ENCODE data around the gene TOP2B. TPM values are rescaled to one million over a fixed set of nuclear protein-coding genes. Genes with fewer than 3 reads are reported as not detected.

TOP2B gene
- total RNA-seq, 1 experiment from 2014 or later = 124 TPM

- DNase-seq (ENCODE audit: low read depth) = no peak
These were observed 44.2 kb downstream of the TOP2B start for GRCh38 chr3:25620493-25620892.

GRCh38 chr3:25619382-25619781, 45.3 kb downstream of the TOP2B start:
- DNase-seq (ENCODE audit: low read depth) = no peak

- no peak for DNase-seq (ENCODE audit: low read depth)
These were observed 46.7 kb downstream of the TOP2B start for GRCh38 chr3:25618028-25618427.

GRCh38 chr3:25611193-25611592, 53.5 kb downstream of the TOP2B start:
- DNase-seq (ENCODE audit: low read depth) = no peak

GRCh38 chr3:25610779-25611178, 53.9 kb downstream of the TOP2B start:
- no peak for DNase-seq (ENCODE audit: low read depth)

- no peak for DNase-seq (ENCODE audit: low read depth)
These were observed 54.5 kb downstream of the TOP2B start for GRCh38 chr3:25610167-25610566.

GRCh38 chr3:25604107-25604805, 60.5 kb downstream of the TOP2B start:
- peak; percentile 94 for DNase-seq (ENCODE audit: low read depth)

GRCh38 chr3:25603703-25604102, 61.0 kb downstream of the TOP2B start:
- DNase-seq (ENCODE audit: low read depth) = peak; percentile 91

GRCh38 chr3:25597535-25598101, 67.1 kb downstream of the TOP2B start:
- DNase-seq (ENCODE audit: low read depth) = no peak

- peak; percentile 82 for DNase-seq (ENCODE audit: low read depth)
These were observed 70.7 kb downstream of the TOP2B start for GRCh38 chr3:25594007-25594502.

GRCh38 chr3:25593001-25593400, 71.7 kb downstream of the TOP2B start:
- no peak for DNase-seq (ENCODE audit: low read depth)

GRCh38 chr3:25592510-25592968, 72.2 kb downstream of the TOP2B start:
- DNase-seq (ENCODE audit: low read depth) = peak; percentile 95

- peak; percentile 70 for DNase-seq (ENCODE audit: low read depth)
These were observed 74.9 kb downstream of the TOP2B start for GRCh38 chr3:25589783-25590258.

- DNase-seq (ENCODE audit: low read depth) = peak; percentile 62
These were observed 75.5 kb downstream of the TOP2B start for GRCh38 chr3:25589104-25589782.

- no peak for DNase-seq (ENCODE audit: low read depth)
These were observed 76.1 kb downstream of the TOP2B start for GRCh38 chr3:25588441-25589103.

- DNase-seq (ENCODE audit: low read depth) = no peak
These were observed 76.7 kb downstream of the TOP2B start for GRCh38 chr3:25587975-25588374.

- no peak for DNase-seq (ENCODE audit: low read depth)
These were observed 77.2 kb downstream of the TOP2B start for GRCh38 chr3:25587526-25587925.

GRCh38 chr3:25587094-25587493, 77.6 kb downstream of the TOP2B start:
- DNase-seq (ENCODE audit: low read depth) = peak; percentile 61

- DNase-seq (ENCODE audit: low read depth) = no peak
These were observed 78.2 kb downstream of the TOP2B start for GRCh38 chr3:25586553-25586952.

- no peak for DNase-seq (ENCODE audit: low read depth)
These were observed 78.6 kb downstream of the TOP2B start for GRCh38 chr3:25586167-25586505.

- peak; percentile 84 for DNase-seq (ENCODE audit: low read depth)
These were observed 79.1 kb downstream of the TOP2B start for GRCh38 chr3:25585361-25586166.
